ENCODE results near the gene CDK11B. TPM values are rescaled to one million over a fixed set of nuclear protein-coding genes. Genes with fewer than 3 reads are reported as not detected.

Gene CDK11B
- total and polyA plus RNA-seq, 3 experiments from 2014 or later: 18.3 to 45.6 (median 42.2) TPM

GRCh38 chr1:1593834-1594601, 64.8 kb downstream of the CDK11B start:
- no peaks in the 10 kb centered on the region for H3K36me3 Mint-ChIP-seq
- Histone ChIP-seq H3K4me1 (ENCODE audit: insufficient read depth, low read length) (no peaks in the 10 kb centered on the region), H3K27ac (ENCODE audit: low read depth, low read length) (no peak overlapping the region), H3K36me3 (ENCODE audit: insufficient read depth, low read length) (no peaks in the 10 kb centered on the region), H3K9me3 (ENCODE audit: low read length) (no peaks in the 10 kb centered on the region), H3K4me3 (ENCODE audit: low read length) (no peak overlapping the region), H3K27me3 (ENCODE audit: insufficient read depth, low read length, poor library complexity, severe bottlenecking) (no peaks in the 10 kb centered on the region)
- CTCF ChIA-PET: no interaction called here
- H3K27ac Mint-ChIP-seq: no peak overlapping the region
- H3K27me3 Mint-ChIP-seq: peaks cover 0 to 9% of the 10 kb centered on the region in 2 donors
- H3K4me1 Mint-ChIP-seq: peaks cover 0 to 5% (median 0%) of the 10 kb centered on the region in 3 donors
- POLR2A ChIA-PET: no interaction called here
- no peak for DNase-seq
- no peaks in the 10 kb centered on the region for H3K9me3 Mint-ChIP-seq
- no peak overlapping the region for H3K4me3 Mint-ChIP-seq

GRCh38 chr1:1591452-1591851, 67.4 kb downstream of the CDK11B start:
- Histone ChIP-seq H3K36me3 (ENCODE audit: insufficient read depth, low read length) (no peaks in the 10 kb centered on the region), H3K27me3 (ENCODE audit: insufficient read depth, low read length, poor library complexity, severe bottlenecking) (no peaks in the 10 kb centered on the region), H3K9me3 (ENCODE audit: low read length) (no peaks in the 10 kb centered on the region), H3K4me3 (ENCODE audit: low read length) (no peak overlapping the region), H3K27ac (ENCODE audit: low read depth, low read length) (no peak overlapping the region), H3K4me1 (ENCODE audit: insufficient read depth, low read length) (no peaks in the 10 kb centered on the region)
- Mint-ChIP-seq H3K27ac (no peak overlapping the region), H3K27me3 (peaks cover 4 to 5% of the 10 kb centered on the region in 2 donors), H3K9me3 (no peaks in the 10 kb centered on the region), H3K36me3 (no peaks in the 10 kb centered on the region), H3K4me1 (no peaks in the 10 kb centered on the region), H3K4me3 (no peak overlapping the region)
- CTCF ChIA-PET: no interaction called here
- POLR2A ChIA-PET: no interaction called here
- no peak for DNase-seq

Other genes with a start within 250 kb of the CDK11B start
- not detected for gene ANKRD65, start 237.7 kb downstream of the CDK11B start, total RNA-seq
- gene ANKRD65, start 237.7 kb downstream of the CDK11B start, polyA plus RNA-seq: not detected
- gene VWA1, start 223.3 kb downstream of the CDK11B start, total RNA-seq: under 1 TPM in 1 of 2 experiments, not detected in 1; 0.31 TPM
- gene VWA1, start 223.3 kb downstream of the CDK11B start, polyA plus RNA-seq: not detected
- gene ATAD3C, start 209.3 kb downstream of the CDK11B start, total RNA-seq: 1 to 10 TPM in 1 of 2 experiments, under 1 TPM in 1; 0.53 to 1.9 TPM
- 4.3 TPM for gene ATAD3C, start 209.3 kb downstream of the CDK11B start, polyA plus RNA-seq
- 10 to 100 TPM; 81.6 to 86.6 TPM for gene ATAD3B, start 187.2 kb downstream of the CDK11B start, total RNA-seq
- 7.9 TPM for gene ATAD3B, start 187.2 kb downstream of the CDK11B start, polyA plus RNA-seq
- gene ATAD3A, start 146.8 kb downstream of the CDK11B start, total RNA-seq: 10 to 100 TPM; 97.4 to 98.7 TPM
- gene ATAD3A, start 146.8 kb downstream of the CDK11B start, polyA plus RNA-seq: 16.0 TPM
- under 1 TPM; 0.33 to 0.59 TPM for gene TMEM240, start 118.4 kb downstream of the CDK11B start, total RNA-seq
- not detected for gene TMEM240, start 118.4 kb downstream of the CDK11B start, polyA plus RNA-seq
- gene SSU72, start 84.1 kb downstream of the CDK11B start, total RNA-seq: 100 to 1,000 TPM; 123 to 128 TPM
- gene SSU72, start 84.1 kb downstream of the CDK11B start, polyA plus RNA-seq: 231 TPM
- 1 to 10 TPM; 2.9 to 3.1 TPM for gene FNDC10, start 58.9 kb downstream of the CDK11B start, total RNA-seq
- gene FNDC10, start 58.9 kb downstream of the CDK11B start, polyA plus RNA-seq: 1.1 TPM
- gene MIB2, start 43.5 kb downstream of the CDK11B start, total RNA-seq: 10 to 100 TPM; 45.7 to 46.6 TPM
- 40.4 TPM for gene MIB2, start 43.5 kb downstream of the CDK11B start, polyA plus RNA-seq
- 1 to 10 TPM; 2.1 to 2.9 TPM for gene MMP23B, start 26.8 kb downstream of the CDK11B start, total RNA-seq
- 3.4 TPM for gene MMP23B, start 26.8 kb downstream of the CDK11B start, polyA plus RNA-seq
- 10 to 100 TPM; 29.7 to 29.9 TPM for gene SLC35E2B, start 33.8 kb upstream of the CDK11B start, total RNA-seq
- gene SLC35E2B, start 33.8 kb upstream of the CDK11B start, polyA plus RNA-seq: 47.5 TPM
- 10 to 100 TPM; 68.8 to 70.7 TPM for gene CDK11A, start 65.4 kb upstream of the CDK11B start, total RNA-seq
- gene CDK11A, start 65.4 kb upstream of the CDK11B start, polyA plus RNA-seq: 18.4 TPM
- 10 to 100 TPM; 75.4 to 77.0 TPM for gene NADK, start 119.5 kb upstream of the CDK11B start, total RNA-seq
- gene NADK, start 119.5 kb upstream of the CDK11B start, polyA plus RNA-seq: 29.9 TPM
- gene GNB1, start 232.1 kb upstream of the CDK11B start, total RNA-seq: 100 to 1,000 TPM; 436 to 470 TPM
- gene GNB1, start 232.1 kb upstream of the CDK11B start, polyA plus RNA-seq: 114 TPM